Activated naive CD4-positive, alpha-beta T cell treated with Interleukin-2 at 50 U/mL for 16 hours (primary cell): ENCODE results near the gene ZNF136.
A peak's percentile ranks its signal among the peaks of the same experiment; 100 is the strongest.

Source experiments
- DNase-seq: peaks from one replicate; pipeline ENCODE4 v3.0.0-alpha.2; 2020

The ZNF136 gene

GRCh38 chr19:12194827-12195731 lies 32.2 kb downstream of the ZNF136 start:
- peak; percentile 55 for DNase-seq

GRCh38 chr19:12198136-12198535 lies 35.2 kb downstream of the ZNF136 start:
- DNase-seq = no peak

GRCh38 chr19:12199757-12200419 lies 37.0 kb downstream of the ZNF136 start:
- DNase-seq = no peak

- DNase-seq = peak; percentile 60
Observed at GRCh38 chr19:12202250-12202649, 39.4 kb downstream of the ZNF136 start.

GRCh38 chr19:12205296-12205695 lies 42.4 kb downstream of the ZNF136 start:
- no peak for DNase-seq

- no peak for DNase-seq
Observed at GRCh38 chr19:12208221-12208620, 45.3 kb downstream of the ZNF136 start.

GRCh38 chr19:12217332-12217731 lies 54.4 kb downstream of the ZNF136 start:
- DNase-seq = no peak

- DNase-seq = no peak
Observed at GRCh38 chr19:12222980-12223630, 60.2 kb downstream of the ZNF136 start.

- no peak for DNase-seq
Observed at GRCh38 chr19:12224676-12225075, 61.8 kb downstream of the ZNF136 start.

GRCh38 chr19:12229990-12230389 lies 67.1 kb downstream of the ZNF136 start:
- no peak for DNase-seq

GRCh38 chr19:12230751-12231733 lies 68.1 kb downstream of the ZNF136 start:
- DNase-seq = no peak

GRCh38 chr19:12232961-12233360 lies 70.1 kb downstream of the ZNF136 start:
- DNase-seq = no peak

GRCh38 chr19:12237143-12237839 lies 74.4 kb downstream of the ZNF136 start:
- DNase-seq = no peak
